Measurements from ENCODE around the gene PLXND1.

Gene PLXND1

GRCh38 chr3:129560911-129561594, 45.4 kb downstream of the PLXND1 start:
- peak; percentile 41 for DNase-seq (ENCODE audit: low read depth)
- no peak overlapping the region for H3K4me3 ChIP-seq (ENCODE audit: low read depth, low read length)
- TF ChIP-seq POLR2A (IDR thresholded peaks at IDR 0.05; ENCODE audit: extremely low read depth, insufficient read length) (no peak), CTCF (IDR thresholded peaks at IDR 0.05; ENCODE audit: low read depth, low read length) (no peak), MYC (IDR thresholded peaks at IDR 0.05; ENCODE audit: low read depth, low read length) (no peak), MAX (IDR thresholded peaks at IDR 0.05; ENCODE audit: low read depth, low read length) (no peak)

GRCh38 chr3:129560269-129560787, 46.1 kb downstream of the PLXND1 start:
- TF ChIP-seq CTCF (IDR thresholded peaks at IDR 0.05; ENCODE audit: low read depth, low read length) (no peak), MYC (IDR thresholded peaks at IDR 0.05; ENCODE audit: low read depth, low read length) (no peak), MAX (IDR thresholded peaks at IDR 0.05; ENCODE audit: low read depth, low read length) (no peak)
- peak; percentile 71 for DNase-seq (ENCODE audit: low read depth)
- H3K4me3 ChIP-seq (ENCODE audit: low read depth, low read length): no peak overlapping the region

GRCh38 chr3:129559565-129560079, 46.9 kb downstream of the PLXND1 start:
- no peak for TF ChIP-seq POLR2A (IDR thresholded peaks at IDR 0.05; ENCODE audit: extremely low read depth, insufficient read length)
- no peak for TF ChIP-seq CTCF (IDR thresholded peaks at IDR 0.05; ENCODE audit: low read depth, low read length)
- no peak for TF ChIP-seq MYC (IDR thresholded peaks at IDR 0.05; ENCODE audit: low read depth, low read length)
- no peak for TF ChIP-seq MAX (IDR thresholded peaks at IDR 0.05; ENCODE audit: low read depth, low read length)
- DNase-seq (ENCODE audit: low read depth): no peak
- no peak overlapping the region for H3K4me3 ChIP-seq (ENCODE audit: low read depth, low read length)

GRCh38 chr3:129558772-129559564, 47.5 kb downstream of the PLXND1 start:
- no peak overlapping the region for H3K4me3 ChIP-seq (ENCODE audit: low read depth, low read length)
- TF ChIP-seq POLR2A (IDR thresholded peaks at IDR 0.05; ENCODE audit: extremely low read depth, insufficient read length) (no peak), CTCF (IDR thresholded peaks at IDR 0.05; ENCODE audit: low read depth, low read length) (no peak), MAX (IDR thresholded peaks at IDR 0.05; ENCODE audit: low read depth, low read length) (peak; percentile 24; the same call in 1 of the 2 replicates), MYC (IDR thresholded peaks at IDR 0.05; ENCODE audit: low read depth, low read length) (0 out of 2 replicates have a peak, but pooled peaks have one; percentile 27)
- DNase-seq (ENCODE audit: low read depth): peak; percentile 84

- H3K4me3 ChIP-seq (ENCODE audit: low read depth, low read length): no peak overlapping the region
Observed at GRCh38 chr3:129558081-129558771, 48.2 kb downstream of the PLXND1 start.

More at GRCh38 chr3:129558081-129558771, 48.2 kb downstream of the PLXND1 start:
- no peak for TF ChIP-seq CTCF (IDR thresholded peaks at IDR 0.05; ENCODE audit: low read depth, low read length)
- TF ChIP-seq MAX (IDR thresholded peaks at IDR 0.05; ENCODE audit: low read depth, low read length): no peak
- no peak for TF ChIP-seq MYC (IDR thresholded peaks at IDR 0.05; ENCODE audit: low read depth, low read length)
- TF ChIP-seq POLR2A (IDR thresholded peaks at IDR 0.05; ENCODE audit: extremely low read depth, insufficient read length): no peak
- no peak for DNase-seq (ENCODE audit: low read depth)

All from NB4 (cell line).